Measurements from ENCODE around the gene MCM5. TPM values are rescaled to one million over a fixed set of nuclear protein-coding genes. Genes with fewer than 3 reads are reported as not detected.
A peak's percentile ranks its signal among the peaks of the same experiment; 100 is the strongest.

The MCM5 gene
- total and polyA plus RNA-seq, 2 experiments from 2014 or later: 288 to 325 TPM

GRCh38 chr22:35401863-35402262, 1.9 kb downstream of the MCM5 start:
- DNase-seq (ENCODE audit: low spot score): no peak
- Mint-ChIP-seq H3K4me3 (peak overlapping the region; percentile 99), H3K27me3 (ENCODE audit: insufficient read depth, low read depth, poor library complexity) (peaks cover 22% of the 10 kb centered on the region), H3K27ac (peak overlapping the region; percentile 89), H3K4me1 (peaks cover 36% of the 10 kb centered on the region), H3K36me3 (ENCODE audit: low read depth) (peaks cover 73% of the 10 kb centered on the region), H3K9me3 (no peaks in the 10 kb centered on the region)
- TF ChIP-seq JUNB (IDR thresholded peaks at IDR 0.05; ENCODE audit: unreplicated experiment): no peak
- TF ChIP-seq ZNF331 (CRISPR knock-in tag; IDR thresholded peaks at IDR 0.05; ENCODE audit: low read depth): no peak
- no peak for TF ChIP-seq STAT1 (IDR thresholded peaks at IDR 0.05; ENCODE audit: unreplicated experiment)
- TF ChIP-seq EZH2phosphoT487 (IDR thresholded peaks at IDR 0.05; ENCODE audit: unreplicated experiment): no peak
- no peak for TF ChIP-seq ZNF462 (CRISPR knock-in tag; IDR thresholded peaks at IDR 0.05)
- no peak for TF ChIP-seq EZH2 (IDR thresholded peaks at IDR 0.05; ENCODE audit: low read depth, unreplicated experiment)
- no peak for TF ChIP-seq POLR2AphosphoS5 (IDR thresholded peaks at IDR 0.05; ENCODE audit: low read depth)
- TF ChIP-seq CREB1 (CRISPR knock-in tag; IDR thresholded peaks at IDR 0.05; ENCODE audit: low read depth): no peak
- TF ChIP-seq ZNF114 (CRISPR knock-in tag; IDR thresholded peaks at IDR 0.05): no peak
- TF ChIP-seq ETS1 (IDR thresholded peaks at IDR 0.05): no peak
- TF ChIP-seq REST (IDR thresholded peaks at IDR 0.05; ENCODE audit: unreplicated experiment): no peak
- TF ChIP-seq NANOG (IDR thresholded peaks at IDR 0.05; ENCODE audit: borderline replicate concordance): no peak
- no peak for TF ChIP-seq CTCF (conservative IDR thresholded peaks at IDR 0.05; ENCODE audit: low read depth in 2 of 2)
- Histone ChIP-seq H4K20me1 (replicated peaks; ENCODE audit: insufficient read depth) (peaks cover 8% of the 10 kb centered on the region; the same call in 1 of the 2 replicates), H3K79me2 (replicated peaks; ENCODE audit: insufficient read depth) (peaks cover 48% of the 10 kb centered on the region), H3K9me2 (ENCODE audit: insufficient read depth) (no peaks in the 10 kb centered on the region), H3K27ac (ENCODE audit: low read depth) (peak overlapping the region; percentile 45; the same call in 1 of the 2 replicates), H2AFZ (no peak overlapping the region), H3K36me3 (ENCODE audit: insufficient read depth) (peaks cover 57% of the 10 kb centered on the region), H3F3A (replicated peaks; ENCODE audit: low read depth) (no peaks in the 10 kb centered on the region), H3K4me2 (peak overlapping the region; percentile 84), H3K4me3 (peak overlapping the region; percentile 79; the same call in 1 of the 2 replicates), H3K27me3 (ENCODE audit: insufficient read depth) (no peaks in the 10 kb centered on the region), H3K4me1 (ENCODE audit: insufficient read depth) (peaks cover 20% of the 10 kb centered on the region)
- no peak for ATAC-seq

All from GM23338 (cell line).